ENCODE data around the gene RAPGEF1. TPM values are rescaled to one million over a fixed set of nuclear protein-coding genes. Genes with fewer than 3 reads are reported as not detected.

The RAPGEF1 gene
- total and polyA plus RNA-seq, 2 experiments from 2014 or later, result 26.2 to 29.7 TPM

- Histone ChIP-seq H3K4me2 (no peak overlapping the region), H3K4me1 (ENCODE audit: insufficient read depth) (no peaks in the 10 kb centered on the region), H3K27ac (no peak overlapping the region), H3K27me3 (no peaks in the 10 kb centered on the region), H3K79me2 (peaks cover 11% of the 10 kb centered on the region), H3K9me3 (ENCODE audit: low read depth) (no peaks in the 10 kb centered on the region), H3K9me2 (replicated peaks; ENCODE audit: insufficient read depth) (no peaks in the 10 kb centered on the region), H4K20me1 (ENCODE audit: insufficient read depth, poor library complexity, severe bottlenecking) (no peaks in the 10 kb centered on the region), H2AFZ (no peak overlapping the region), H3K36me3 (replicated peaks; ENCODE audit: insufficient read depth, low read depth) (no peaks in the 10 kb centered on the region), H3K4me3 (no peak overlapping the region)
- DNase-seq (ENCODE audit: low spot score), result no peak
- TF ChIP-seq EZH2phosphoT487 (IDR thresholded peaks at IDR 0.05; ENCODE audit: low read depth, severe bottlenecking, unreplicated experiment), result no peak
- no peak for TF ChIP-seq EZH2 (IDR thresholded peaks at IDR 0.05; ENCODE audit: borderline replicate concordance)
- no peak for TF ChIP-seq CTCF (IDR thresholded peaks at IDR 0.05; ENCODE audit: poor library complexity)
- WGBS (ENCODE audit: low lambda C conversion rate, missing lambda C conversion rate), result 88% methylated on average over 4 of the region's 4 CpGs
Measured at GRCh38 chr9:131629825-131630204, 110.1 kb downstream of the RAPGEF1 start.

- Histone ChIP-seq H3K36me3 (replicated peaks; ENCODE audit: insufficient read depth, low read depth) (no peaks in the 10 kb centered on the region), H3K4me1 (ENCODE audit: insufficient read depth) (no peaks in the 10 kb centered on the region), H2AFZ (no peak overlapping the region), H3K9me3 (ENCODE audit: low read depth) (no peaks in the 10 kb centered on the region), H3K4me3 (no peak overlapping the region), H3K79me2 (peaks cover 9% of the 10 kb centered on the region), H3K27me3 (no peaks in the 10 kb centered on the region), H3K4me2 (no peak overlapping the region), H3K27ac (no peak overlapping the region), H3K9me2 (replicated peaks; ENCODE audit: insufficient read depth) (no peaks in the 10 kb centered on the region), H4K20me1 (ENCODE audit: insufficient read depth, poor library complexity, severe bottlenecking) (no peaks in the 10 kb centered on the region)
- WGBS (ENCODE audit: low lambda C conversion rate, missing lambda C conversion rate), result 97% methylated on average over 4 of the region's 4 CpGs
- no peak for DNase-seq (ENCODE audit: low spot score)
- TF ChIP-seq CTCF (IDR thresholded peaks at IDR 0.05; ENCODE audit: poor library complexity) (no peak), EZH2 (IDR thresholded peaks at IDR 0.05; ENCODE audit: borderline replicate concordance) (no peak), EZH2phosphoT487 (IDR thresholded peaks at IDR 0.05; ENCODE audit: low read depth, severe bottlenecking, unreplicated experiment) (no peak)
Measured at GRCh38 chr9:131629226-131629500, 110.7 kb downstream of the RAPGEF1 start.

- H3K36me3 ChIP-seq (replicated peaks; ENCODE audit: insufficient read depth, low read depth), result no peaks in the 10 kb centered on the region
Measured at GRCh38 chr9:131628459-131629225, 111.2 kb downstream of the RAPGEF1 start.

More at GRCh38 chr9:131628459-131629225, 111.2 kb downstream of the RAPGEF1 start:
- Histone ChIP-seq H3K9me2 (replicated peaks; ENCODE audit: insufficient read depth) (no peaks in the 10 kb centered on the region), H3K27ac (no peak overlapping the region), H4K20me1 (ENCODE audit: insufficient read depth, poor library complexity, severe bottlenecking) (no peaks in the 10 kb centered on the region), H3K79me2 (peaks cover 5% of the 10 kb centered on the region), H3K4me1 (ENCODE audit: insufficient read depth) (no peaks in the 10 kb centered on the region), H3K4me2 (no peak overlapping the region), H2AFZ (no peak overlapping the region), H3K9me3 (ENCODE audit: low read depth) (no peaks in the 10 kb centered on the region), H3K4me3 (no peak overlapping the region), H3K27me3 (no peaks in the 10 kb centered on the region)
- 96% methylated on average over 19 of the region's 19 CpGs for WGBS (ENCODE audit: low lambda C conversion rate, missing lambda C conversion rate)
- TF ChIP-seq EZH2 (IDR thresholded peaks at IDR 0.05; ENCODE audit: borderline replicate concordance) (no peak), CTCF (IDR thresholded peaks at IDR 0.05; ENCODE audit: poor library complexity) (no peak), EZH2phosphoT487 (IDR thresholded peaks at IDR 0.05; ENCODE audit: low read depth, severe bottlenecking, unreplicated experiment) (no peak)
- DNase-seq (ENCODE audit: low spot score), result no peak

All from hepatocyte (in vitro differentiated cells).